SK-N-DZ (cell line): ENCODE results near the gene ZBTB38.

Experiments
- DNase-seq: peaks from one replicate; pipeline ENCODE4 v3.0.0-alpha.2; 2015; ENCODE audit warnings: low spot score

The ZBTB38 gene

DNA sequence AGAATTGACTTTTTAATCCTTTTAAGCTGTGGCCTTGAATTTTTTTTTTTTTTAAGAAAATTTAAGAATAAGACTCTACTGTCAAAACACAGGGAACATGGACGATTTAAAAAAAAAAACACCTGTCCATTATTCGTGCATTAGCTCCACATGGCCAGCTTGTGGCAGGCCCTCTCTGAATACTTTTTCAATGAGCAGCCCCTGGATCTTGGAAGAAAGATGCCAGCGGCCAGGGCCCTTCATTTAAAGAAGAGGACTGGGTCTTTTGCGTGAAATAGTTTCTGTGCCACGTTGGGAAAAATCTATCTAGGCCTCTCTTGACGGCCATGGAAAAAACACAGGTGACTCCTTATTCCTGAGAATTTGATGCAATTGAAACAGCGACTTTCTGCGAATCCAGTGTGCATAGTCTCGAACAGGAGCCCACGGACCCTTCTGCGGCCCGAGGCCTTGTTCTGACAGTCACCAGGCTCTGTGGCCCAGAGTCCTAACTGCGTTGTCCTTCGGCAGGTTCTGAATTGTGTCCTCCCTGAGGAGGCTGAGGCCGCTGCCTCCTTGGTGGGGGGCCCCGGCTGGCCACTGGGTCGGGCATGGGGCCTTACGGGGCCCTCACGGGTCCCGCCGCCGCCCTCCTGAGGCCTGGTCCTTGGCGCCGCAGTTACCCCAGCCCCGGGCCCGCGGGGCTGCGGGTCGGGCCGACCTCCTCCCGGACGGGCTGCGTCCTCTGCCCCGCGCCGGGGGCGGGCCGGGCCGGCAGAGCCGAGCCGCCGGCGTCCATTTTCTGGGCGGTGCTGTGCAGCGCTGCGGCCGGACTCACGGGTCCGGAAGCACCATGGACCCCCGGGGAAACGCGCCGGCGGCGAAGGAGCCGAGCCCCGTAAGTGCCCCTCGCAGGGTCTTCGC lies 33.5 kb downstream of the ZBTB38 start:
- DNase-seq = peak; percentile 28

DNA sequence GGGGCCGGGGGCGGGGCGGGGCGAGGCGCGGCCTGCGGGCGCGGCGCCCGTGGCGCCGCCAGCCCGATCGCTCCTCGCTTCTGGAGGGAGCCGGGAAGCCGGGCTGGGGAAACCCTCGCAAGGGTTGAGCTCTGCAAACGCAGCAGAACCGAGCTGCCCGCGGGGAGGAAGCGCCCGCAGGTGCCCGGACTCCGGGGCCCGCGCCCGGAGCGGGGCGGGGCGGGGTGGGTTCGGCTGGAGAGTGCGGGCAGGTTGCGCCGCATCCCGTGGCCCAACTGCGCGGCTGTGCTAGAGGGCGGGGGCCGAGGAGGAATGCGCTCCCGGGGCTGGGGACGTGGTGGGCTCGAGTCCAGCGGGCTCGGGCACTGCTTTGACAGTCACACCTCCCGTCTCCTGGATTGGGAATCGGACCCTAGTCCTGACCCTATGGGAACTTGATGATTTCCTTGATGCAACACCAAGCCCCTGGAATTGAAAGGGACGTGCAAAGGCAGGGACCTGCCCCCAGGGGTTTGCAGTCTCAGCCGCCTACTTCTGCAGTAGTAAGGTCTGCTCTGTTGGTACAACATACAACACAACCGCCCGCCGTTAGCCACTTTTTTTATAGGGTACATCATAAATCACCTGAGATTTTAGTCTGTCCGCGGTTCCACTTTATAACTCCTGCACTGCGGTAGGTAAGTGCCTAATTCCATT lies 34.3 kb downstream of the ZBTB38 start:
- DNase-seq = peak; percentile 32

DNA sequence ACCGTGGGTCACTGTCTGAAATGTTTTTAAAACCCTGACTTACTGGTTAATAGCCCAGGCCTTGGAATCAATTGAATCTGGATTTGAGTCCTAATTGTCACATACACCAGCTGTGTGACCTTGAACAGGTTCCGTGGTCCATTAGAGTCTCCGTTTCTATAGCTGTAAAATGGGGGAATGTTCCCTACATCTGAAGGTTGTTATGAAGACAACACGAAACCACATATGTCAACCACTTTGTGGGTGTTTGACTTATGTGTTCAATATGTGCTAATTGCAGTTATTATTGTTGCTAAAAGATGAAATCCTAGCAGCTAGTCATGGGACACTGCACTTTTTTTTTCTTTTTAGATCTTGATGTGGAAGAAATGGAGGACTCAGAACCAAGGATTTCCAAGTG lies 35.3 kb downstream of the ZBTB38 start:
- no peak for DNase-seq

DNA sequence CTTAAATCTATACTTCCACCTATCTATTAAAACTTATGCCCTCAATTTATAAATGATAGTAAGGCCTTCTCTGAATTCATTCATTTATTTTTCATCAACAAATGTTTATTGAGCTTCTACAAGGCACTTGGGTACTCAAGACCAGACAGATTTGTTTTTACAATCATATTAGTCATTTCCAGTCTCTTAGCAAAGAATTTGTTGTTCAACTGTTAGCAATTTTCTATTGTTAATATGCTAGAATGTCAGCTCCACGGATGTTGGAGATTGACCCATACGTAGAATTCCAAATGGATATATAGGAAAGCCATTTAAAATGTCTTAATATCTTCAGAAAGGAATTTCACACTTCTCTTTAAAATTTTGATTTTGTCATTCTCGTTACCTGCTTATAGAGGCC lies 36.7 kb downstream of the ZBTB38 start:
- no peak for DNase-seq

DNA sequence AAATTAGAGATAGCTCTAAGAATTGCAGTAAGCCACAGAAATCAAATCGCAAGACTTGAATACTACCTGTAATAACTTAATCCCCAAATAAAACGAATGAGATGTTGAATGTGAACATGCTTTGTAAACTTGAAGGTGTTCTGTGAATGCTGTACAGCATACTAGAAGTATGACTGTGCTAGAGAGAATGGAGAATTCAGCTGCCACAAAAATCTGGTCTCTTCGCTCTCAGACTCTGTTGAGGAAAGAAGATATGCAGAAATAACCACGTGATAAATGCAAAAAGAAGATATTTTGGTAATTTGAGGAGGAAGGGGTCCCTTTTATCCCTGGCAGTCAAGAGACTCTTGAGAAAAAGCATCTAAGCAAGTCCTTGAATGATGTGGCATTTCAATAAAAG lies 37.3 kb downstream of the ZBTB38 start:
- no peak for DNase-seq

DNA sequence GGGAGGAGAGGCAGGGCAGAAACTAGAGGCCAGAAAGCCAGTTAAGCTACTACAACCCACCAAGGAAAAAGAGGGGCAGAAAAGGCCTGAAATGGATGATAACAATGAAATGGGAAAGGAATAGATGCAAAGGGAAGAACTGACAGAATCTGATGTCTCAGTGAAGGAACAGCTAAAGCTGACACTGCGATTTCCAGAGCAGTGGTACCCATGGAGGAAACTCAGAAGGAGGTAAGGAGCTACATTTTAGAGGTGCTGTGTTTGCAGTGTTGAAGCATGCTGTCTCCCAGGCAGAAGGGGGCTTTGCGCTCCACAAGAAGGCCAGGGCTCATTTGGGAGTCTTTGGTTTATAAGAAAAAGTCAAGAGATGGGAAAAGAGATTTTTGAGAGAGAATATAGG lies 38.0 kb downstream of the ZBTB38 start:
- DNase-seq = no peak

DNA sequence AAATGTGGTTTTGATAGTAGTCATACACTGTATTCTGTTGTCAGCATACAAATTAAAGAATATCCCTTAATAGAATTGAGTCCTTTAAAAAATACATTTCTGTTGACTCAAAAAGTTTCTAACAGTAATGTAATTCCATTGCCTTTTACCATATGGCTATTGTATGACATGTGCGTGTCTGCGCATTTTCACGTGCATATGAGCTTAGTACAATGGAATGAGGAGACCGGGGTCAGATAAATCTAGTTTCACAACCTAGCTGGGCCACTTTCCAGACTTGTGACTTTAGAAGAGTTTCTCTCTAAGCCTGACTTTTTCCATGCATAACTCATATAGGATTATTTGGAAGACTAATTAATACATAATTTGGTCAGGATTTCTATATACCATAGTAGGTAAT lies 38.7 kb downstream of the ZBTB38 start:
- DNase-seq = no peak

DNA sequence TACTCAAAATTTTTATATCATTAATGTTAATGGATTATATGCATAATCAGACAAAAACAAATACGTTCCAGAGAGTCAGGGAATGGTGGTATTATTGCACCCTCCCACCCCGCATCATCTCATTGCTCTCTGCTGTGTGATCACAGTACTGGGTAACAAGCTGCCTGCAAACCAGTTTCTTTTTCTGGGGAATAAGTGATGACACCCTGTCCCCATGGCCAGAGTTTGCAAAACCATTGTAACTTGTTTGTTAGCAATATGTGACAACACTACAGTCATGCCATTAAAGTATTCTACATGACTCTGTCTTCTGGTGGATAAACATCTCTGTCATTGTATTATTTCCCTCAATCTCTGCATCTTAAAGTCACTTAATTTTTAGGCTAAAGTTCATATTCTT lies 39.5 kb downstream of the ZBTB38 start:
- DNase-seq = no peak

DNA sequence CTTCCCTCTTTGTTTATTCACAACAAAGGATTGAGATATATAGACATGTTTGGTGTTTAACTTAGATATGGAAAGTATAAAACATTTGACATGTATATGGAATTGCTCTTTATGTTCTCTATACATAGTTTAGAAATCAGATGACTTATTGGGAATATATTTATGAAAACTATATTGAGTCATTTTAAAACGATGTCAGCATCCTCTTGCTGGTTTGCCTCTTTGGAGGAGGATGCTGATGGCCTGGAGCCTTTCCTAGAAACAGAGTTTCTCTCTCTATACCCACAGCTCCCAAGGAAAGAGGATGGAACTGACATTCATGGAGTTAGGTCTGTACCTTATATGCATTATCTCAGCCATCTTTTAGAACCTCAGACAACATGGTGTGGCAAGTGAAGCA lies 40.3 kb downstream of the ZBTB38 start:
- no peak for DNase-seq

DNA sequence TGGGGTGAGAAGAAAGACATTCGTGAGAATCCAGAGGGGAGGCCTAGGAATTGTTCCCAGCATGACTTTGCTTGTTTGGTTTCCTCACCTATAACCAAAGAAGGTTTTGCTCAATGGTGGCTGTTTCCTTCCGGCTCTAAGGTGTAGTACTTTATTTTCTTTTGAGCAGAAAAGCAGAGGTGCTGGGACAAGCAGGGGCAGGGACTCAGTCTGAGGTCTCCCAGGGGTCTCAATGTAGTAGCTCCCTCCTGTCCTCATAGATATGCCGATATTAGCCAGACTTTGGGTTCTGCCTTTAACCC lies 41.6 kb downstream of the ZBTB38 start:
- DNase-seq = no peak

DNA sequence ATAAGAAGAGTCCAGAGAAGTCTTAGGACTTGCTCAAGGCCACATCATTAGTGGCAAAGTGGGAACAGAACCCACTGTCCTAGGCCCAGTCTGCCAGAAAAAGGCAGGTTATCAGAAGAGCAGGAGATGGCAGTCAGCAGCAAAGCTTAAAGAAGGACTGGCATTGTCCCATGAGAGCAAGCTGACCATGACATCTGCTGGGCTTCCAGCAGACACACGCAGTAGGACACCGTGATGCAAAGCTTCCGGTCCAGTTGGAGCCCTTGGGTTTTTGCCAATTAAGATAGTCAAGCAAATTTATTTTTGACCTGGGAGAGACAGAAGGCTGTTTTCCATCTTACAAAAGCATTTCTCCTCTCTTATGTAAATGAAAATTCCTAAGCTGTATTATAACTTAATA lies 42.1 kb downstream of the ZBTB38 start:
- no peak for DNase-seq

DNA sequence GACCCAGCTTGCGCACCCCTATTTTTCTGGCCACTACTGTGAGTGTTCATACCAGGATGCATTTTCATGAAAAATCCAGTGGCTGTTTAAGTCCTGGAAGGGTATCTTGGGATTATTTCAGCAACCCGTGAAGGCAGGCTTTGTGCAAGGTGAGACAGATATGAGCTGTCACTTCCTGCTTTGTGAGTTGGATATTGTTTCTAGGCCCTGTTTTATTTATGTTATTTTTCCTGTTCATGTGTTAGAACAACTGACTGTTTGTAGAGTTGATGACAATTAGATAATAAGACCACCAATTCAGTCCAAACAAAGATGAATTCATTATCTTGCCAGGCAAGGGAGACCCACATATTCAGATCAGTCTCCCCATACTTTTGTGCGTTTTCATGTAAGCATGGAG lies 42.5 kb downstream of the ZBTB38 start:
- no peak for DNase-seq

DNA sequence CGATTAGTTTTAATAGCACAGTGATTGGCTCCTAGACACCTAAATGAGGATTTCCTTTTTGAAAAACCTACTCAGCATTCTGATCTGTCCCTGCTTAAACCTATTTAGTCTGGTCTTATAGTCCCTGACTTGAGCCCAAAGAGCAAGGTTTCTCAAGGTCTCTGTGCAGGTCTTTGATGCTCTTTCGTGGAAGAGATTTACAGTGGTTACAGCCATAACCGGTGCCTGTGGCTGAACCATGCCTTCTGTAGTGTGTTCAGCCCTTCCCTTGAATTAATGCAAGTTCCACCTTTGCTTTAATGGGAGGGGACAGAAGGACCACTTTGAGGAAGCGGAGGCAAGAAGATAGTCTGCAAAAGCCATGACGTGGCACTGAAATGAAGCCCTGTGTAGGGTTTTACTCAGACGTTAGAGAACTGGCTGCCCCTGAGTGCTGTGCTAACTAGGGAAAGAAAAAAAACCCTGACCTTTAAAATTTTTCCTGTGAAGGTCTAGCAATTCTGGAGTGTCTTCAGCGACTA lies 43.0 kb downstream of the ZBTB38 start:
- DNase-seq = no peak

DNA sequence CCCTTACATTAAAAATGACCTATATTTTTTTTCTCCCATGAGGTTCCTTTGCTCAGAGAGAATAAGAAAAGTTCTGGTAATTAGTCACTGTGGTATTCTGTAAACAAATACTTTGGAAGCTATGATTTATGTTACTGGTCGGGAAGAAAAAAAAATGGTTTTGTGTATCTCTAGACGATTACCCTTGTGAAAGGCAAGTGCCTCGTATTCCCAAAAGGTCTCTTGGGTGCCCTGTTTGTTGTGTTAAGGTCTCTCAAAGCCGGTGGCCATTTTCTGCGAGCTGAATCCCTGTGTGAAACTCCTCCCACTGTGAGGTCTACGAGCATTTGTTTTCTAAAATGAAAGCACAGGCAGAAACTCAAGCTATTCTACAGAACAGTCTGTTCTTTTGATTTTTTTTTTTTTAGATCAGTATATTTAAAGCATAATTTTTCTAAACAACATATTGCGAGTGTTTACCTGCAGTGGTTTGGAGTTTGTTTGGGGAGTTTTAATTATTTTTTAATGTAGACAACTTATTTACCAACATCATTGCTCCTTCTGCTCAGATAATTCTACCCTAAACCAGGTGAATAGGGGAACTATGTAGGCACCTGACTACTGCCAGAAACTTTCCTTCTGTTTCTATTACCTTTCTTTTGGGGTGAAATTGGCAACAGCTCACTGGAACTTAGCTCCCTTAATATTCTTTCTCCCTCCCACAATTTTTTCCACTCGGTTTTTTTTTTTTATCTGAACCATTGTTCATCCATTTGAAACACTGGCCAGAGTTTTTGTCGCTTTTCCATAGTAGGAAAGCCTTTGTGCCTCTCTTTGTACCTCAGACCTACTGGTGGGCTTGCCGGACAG lies 44.0 kb downstream of the ZBTB38 start:
- no peak for DNase-seq

DNA sequence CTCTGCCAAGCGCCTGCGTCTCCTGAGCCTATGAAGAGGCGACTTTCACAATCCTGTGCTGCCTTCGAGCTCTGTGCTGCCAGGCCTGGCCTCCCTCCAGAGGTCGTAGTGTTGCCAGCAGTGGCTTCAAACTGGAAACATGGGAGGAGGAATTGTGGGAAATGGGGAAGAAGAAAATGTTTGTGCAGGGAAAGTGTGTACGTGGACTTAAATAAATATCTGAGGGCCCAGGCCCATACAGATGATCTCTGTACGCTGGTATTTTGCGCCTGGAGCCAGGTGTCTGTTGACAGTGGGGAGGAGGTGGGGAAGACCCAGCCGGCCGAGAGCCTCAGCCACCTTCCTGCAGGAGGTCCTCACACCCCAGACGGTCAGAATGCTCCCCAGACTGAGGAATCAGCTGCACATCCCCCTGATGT lies 44.6 kb downstream of the ZBTB38 start:
- DNase-seq = no peak

DNA sequence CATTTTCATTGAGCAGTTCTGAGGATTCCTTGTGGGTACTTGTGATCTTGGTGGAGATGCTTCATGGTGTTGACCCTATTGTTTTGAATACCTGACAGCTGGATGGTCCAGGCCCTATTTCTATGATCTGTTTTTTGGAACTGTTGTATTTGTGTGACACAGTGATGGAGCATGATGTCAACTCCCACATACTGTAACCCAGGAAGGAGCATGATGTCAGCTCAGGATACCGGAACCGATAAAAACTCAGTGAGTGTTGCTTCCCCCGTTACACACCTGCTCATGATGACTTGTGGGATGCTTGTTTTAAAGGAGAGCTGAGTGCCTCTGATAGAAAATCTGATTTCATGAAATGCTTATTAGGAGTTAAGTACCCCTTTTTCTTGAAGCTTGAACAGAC lies 45.1 kb downstream of the ZBTB38 start:
- DNase-seq = no peak

DNA sequence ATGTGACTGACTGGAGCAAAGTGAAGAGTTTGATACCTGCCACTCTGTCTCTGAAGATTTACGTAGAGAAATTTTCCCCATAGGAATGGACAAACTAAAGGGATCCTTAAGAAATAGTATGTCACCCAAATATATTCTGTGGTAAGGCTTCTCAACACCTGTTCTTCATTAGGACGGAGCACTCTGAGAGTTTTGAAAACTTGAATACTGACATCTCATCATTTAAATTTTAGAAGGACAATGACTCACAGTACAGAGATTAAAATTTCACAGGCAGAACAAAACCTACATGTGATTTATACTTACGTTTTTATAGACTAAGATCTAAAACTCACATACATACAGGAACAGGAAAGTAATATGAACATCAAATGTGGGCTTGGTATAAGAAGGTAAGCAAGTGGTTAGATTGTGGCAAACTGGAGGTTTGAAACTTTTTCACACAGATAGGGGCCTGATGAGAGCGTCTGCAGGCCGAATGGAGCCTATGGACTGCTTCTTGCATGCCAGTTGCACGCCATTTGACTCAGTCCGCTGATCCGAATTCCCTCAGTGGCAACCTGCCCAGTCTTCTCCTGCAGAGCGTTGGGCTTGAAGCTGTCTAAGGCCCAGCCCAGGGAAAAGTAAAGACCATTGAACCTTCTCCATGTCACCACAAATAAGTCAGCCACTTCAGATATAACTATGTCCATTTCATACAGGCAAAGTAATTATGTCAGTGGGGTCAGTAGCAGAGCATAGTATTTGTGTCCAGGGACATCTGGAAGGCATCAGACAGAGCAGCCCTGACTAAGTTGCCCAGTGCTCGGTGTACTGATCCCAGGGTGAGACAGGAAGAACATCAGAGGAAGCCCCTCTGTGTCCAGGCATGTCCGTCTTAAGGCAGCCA lies 45.7 kb downstream of the ZBTB38 start:
- DNase-seq = no peak

DNA sequence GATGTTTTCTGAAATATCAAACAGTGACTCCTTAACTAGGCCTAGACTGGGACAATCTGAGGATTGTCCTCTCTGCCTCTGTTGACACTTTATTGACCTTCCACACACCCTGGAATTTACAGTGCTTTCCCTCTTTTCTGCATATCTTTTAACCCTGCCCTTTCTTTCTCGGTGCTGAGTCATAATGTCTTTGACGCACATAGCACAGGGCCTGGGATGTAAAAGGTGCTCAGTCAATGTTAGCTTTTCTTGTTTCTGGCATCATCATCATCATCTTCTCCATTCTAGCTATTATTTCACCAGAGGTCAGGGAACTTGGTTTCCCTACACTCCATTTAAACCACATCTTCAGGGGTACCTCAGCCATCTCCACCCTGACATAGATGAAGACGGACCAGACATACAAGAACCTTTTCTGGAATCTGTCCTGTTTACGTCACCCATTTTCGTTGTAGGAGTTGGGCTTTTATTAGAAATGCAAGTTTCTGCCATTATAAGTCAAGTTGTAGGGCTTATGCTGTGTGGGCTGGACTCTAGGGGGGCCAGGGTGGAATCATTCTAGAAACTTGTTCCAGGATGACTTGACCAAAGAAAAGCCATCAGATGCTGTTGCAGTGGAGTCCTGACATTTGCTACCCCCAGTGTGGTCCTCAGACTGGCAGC lies 46.6 kb downstream of the ZBTB38 start:
- no peak for DNase-seq

DNA sequence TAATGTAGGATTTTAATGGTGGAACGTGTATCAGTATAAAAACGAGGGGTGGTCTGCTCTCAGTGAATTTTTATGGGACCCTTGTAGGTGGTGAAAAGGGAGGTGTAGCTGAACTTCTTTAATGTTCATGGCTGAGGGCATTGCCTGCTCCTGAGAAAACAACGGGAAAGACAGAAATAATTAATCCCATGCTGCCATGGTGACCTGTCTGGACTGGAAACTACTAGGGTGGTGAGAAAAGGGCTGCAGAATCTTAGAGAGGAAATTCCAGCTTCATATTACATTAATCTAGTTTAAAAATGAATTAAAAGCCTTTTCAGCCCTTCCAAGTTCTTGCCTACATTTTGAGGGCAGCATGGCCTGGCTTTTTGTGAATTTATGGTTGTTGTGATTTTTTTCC lies 47.6 kb downstream of the ZBTB38 start:
- DNase-seq = no peak
